WERI-Rb-1 (cell line): ENCODE measurements around the gene ZNF593OS.

Experiments used
- DNase-seq: peaks from one replicate; pipeline ENCODE4 v3.0.0-alpha.2; 2020
- H3K27ac ChIP-seq: fragments of 250-450 bp; sonication (Bioruptor Pico); 2 replicates; pipeline ENCODE4 v1.5.1; 2020; ENCODE audit warnings: mild to moderate bottlenecking, moderate library complexity
- H3K27me3 ChIP-seq: fragments of 250-450 bp; sonication (Bioruptor Pico); 2 replicates; pipeline ENCODE4 v1.5.1; 2021; ENCODE audit warnings: mild to moderate bottlenecking, low read depth, moderate library complexity; ENCODE audit not compliant: insufficient read depth, severe bottlenecking
- H3K36me3 ChIP-seq: fragments of 250-450 bp; sonication (Bioruptor Pico); 2 replicates; pipeline ENCODE4 v1.5.1; 2020; ENCODE audit warnings: mild to moderate bottlenecking, moderate library complexity
- H3K4me3 ChIP-seq: 2 replicates; pipeline ENCODE4 v1.5.1; 2011; ENCODE audit warnings: low read depth, mild to moderate bottlenecking, control low read depth, low read length
- H3K9me3 ChIP-seq: fragments of 250-450 bp; sonication (Bioruptor Pico); 2 replicates; pipeline ENCODE4 v1.5.1; 2021; ENCODE audit warnings: mild to moderate bottlenecking, moderate library complexity; ENCODE audit not compliant: severe bottlenecking
- TF ChIP-seq, protein P1 (sequence below): IDR thresholded peaks from 2 replicates; pipeline ENCODE4 v1.5.1; 2011; ENCODE audit warnings: low read depth, mild to moderate bottlenecking, control low read depth, inconsistent platforms, low read length

Gene ZNF593OS

DNA sequence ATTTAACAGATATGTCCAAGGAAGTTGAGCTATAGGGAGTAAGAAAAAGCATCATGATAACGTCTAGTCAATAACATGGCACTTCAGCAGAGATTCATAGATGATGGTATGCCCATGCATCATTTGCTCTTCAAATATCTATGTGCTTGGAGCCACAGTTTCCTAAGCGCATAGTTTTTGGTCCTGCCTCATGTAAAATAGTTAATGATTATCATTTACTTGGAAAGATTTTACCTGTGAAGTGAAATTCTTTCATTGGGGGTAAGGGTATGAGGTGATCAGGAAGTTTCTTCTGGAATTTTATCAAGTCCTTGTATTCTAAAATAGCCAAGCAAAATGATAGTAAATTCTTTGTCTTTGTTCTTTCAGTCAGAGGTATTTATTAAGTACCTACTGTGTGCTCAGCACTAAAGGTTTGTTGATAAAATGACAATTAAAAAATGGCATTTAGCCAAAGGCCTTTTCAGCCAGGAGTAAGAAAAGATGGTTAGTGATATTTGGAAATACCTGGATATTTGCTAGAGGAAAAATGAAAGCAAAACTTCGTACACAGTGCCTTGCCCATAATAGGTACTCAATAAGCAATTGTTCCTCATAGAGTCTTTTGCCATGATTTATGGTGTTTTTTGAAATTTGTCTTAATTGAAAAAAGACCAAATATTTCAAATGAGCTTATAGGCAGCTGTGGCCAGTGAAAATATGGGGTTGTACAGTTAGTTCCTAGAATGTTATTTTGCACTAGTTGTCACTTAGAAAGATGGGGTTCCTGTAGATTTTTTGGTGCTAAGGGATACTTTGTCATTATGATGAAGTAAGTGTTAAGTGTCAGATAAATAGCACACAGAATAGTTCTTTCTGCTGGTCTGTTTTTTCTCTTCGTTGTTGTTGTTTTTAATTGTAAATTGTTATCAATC, 47.0 kb downstream of the ZNF593OS start:
- TF ChIP-seq, protein P1, sequence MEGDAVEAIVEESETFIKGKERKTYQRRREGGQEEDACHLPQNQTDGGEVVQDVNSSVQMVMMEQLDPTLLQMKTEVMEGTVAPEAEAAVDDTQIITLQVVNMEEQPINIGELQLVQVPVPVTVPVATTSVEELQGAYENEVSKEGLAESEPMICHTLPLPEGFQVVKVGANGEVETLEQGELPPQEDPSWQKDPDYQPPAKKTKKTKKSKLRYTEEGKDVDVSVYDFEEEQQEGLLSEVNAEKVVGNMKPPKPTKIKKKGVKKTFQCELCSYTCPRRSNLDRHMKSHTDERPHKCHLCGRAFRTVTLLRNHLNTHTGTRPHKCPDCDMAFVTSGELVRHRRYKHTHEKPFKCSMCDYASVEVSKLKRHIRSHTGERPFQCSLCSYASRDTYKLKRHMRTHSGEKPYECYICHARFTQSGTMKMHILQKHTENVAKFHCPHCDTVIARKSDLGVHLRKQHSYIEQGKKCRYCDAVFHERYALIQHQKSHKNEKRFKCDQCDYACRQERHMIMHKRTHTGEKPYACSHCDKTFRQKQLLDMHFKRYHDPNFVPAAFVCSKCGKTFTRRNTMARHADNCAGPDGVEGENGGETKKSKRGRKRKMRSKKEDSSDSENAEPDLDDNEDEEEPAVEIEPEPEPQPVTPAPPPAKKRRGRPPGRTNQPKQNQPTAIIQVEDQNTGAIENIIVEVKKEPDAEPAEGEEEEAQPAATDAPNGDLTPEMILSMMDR, result no peak
- Histone ChIP-seq H3K27ac (no peak overlapping the region), H3K4me3 (no peak overlapping the region), H3K9me3 (no peaks in the 10 kb centered on the region), H3K27me3 (no peaks in the 10 kb centered on the region), H3K36me3 (peaks cover 14% of the 10 kb centered on the region; the same call in 1 of the 2 replicates)
- no peak for DNase-seq

DNA sequence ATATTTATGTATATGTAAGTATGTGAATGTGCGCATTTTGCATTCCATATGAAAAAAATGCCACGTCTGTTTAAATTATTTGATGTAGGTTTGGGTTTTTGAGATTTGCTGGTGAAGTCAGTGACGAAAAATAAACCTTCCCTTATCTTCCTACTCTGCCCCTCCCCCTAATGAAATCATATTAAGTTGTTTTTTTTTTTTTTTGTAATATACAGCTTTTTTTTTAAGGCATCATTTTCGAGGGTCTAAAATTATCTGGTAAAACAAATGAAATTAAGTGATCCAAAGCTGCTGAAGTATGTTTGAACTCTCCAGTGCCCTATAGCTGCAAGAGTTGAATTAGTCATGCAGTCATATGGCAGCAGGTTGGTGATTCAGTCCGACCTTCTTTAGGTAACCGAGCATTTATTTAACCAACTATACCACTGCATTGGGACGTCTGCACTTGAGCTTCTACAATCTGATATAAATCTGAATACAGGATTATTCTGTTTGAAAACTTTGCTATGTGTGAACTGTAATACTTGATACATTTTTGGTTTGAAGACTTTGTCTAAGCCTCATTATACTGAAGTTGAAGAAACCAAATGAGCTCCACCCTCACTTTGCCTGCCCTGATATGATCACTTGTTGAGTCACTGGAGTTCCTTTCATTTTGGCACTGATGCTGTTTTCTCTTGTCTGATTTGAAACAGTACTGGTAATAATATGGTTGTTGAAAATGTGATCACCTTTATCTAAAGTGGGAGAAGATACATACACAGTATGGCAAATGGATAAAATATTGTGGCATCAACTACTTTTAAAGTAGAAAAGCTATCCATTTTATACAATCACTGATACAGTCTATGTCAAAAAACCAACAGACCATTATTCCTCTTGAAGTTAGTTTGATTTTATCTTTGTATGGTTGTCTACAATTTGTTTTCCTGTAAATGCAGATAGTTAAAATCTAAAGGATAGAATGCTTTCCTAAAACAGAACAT, 48.4 kb downstream of the ZNF593OS start:
- DNase-seq, result no peak
- Histone ChIP-seq H3K27me3 (no peaks in the 10 kb centered on the region), H3K27ac (no peak overlapping the region), H3K9me3 (no peaks in the 10 kb centered on the region), H3K36me3 (peaks cover 25% of the 10 kb centered on the region), H3K4me3 (no peak overlapping the region)
- TF ChIP-seq, protein P1, result no peak

DNA sequence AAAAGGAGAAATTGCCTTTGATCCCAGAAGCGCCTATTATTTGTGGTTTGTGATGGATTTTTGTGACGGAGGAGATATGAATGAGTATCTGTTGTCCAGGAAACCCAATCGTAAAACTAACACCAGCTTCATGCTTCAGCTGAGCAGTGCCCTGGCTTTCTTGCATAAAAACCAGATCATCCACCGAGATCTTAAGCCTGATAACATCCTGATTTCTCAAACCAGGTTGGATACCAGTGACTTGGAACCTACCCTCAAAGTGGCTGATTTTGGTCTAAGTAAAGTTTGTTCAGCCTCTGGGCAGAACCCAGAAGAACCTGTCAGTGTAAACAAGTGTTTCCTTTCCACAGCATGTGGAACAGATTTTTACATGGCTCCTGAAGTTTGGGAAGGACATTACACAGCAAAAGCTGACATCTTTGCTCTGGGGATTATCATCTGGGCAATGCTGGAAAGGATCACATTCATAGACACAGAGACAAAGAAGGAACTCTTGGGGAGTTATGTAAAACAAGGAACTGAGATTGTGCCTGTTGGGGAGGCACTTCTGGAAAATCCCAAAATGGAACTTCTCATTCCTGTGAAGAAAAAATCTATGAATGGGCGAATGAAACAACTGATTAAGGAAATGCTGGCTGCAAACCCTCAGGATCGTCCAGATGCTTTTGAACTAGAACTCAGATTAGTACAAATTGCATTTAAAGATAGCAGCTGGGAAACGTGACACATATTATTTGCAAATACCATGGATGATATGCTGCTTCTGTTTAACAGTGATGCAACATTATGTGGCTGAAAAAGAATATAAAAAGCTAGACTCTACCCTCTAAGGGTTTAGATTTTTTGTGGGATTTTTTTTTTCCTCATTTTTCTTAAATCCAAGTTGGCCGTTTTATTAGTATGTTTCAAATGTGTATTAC, 49.5 kb downstream of the ZNF593OS start:
- H3K27me3 ChIP-seq, result no peaks in the 10 kb centered on the region
- no peak overlapping the region for H3K4me3 ChIP-seq
- TF ChIP-seq, protein P1, result no peak
- peak overlapping the region; percentile 60 for H3K27ac ChIP-seq
- no peak for DNase-seq
- peaks cover 37% of the 10 kb centered on the region for H3K36me3 ChIP-seq
- no peaks in the 10 kb centered on the region for H3K9me3 ChIP-seq

DNA sequence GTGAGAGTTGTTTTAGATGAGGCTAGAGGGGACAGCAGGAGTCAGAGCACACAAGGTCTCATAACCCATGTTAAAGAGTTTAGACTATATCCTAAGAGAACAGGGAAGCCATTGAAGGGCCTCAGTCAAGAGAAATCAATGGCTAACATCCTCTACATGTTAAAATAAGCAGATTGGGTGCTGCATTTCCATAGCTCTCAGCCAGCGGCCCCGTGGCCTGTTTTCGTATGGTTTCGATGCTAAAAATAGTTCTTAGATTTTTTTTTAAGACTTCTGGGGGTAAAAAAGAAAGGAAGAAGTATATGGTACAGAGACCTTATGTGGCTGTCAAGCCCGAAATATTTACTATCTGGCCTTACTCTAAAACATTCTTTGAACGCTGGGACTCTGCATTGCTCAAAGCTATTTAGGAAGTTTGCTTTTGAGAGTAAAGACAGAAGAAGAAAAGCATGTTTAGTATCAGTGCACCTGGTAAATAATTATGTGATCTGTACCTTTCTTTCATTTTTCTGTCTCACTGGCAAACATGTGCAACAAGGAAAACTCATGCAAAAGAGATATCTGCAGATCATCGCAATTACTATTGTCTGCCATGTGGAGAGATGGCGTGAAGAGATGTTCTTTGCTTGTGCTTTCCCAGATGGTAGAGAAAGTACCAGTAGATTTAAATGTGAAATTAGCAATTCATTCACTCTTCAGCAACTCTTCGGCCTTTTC, 51.6 kb downstream of the ZNF593OS start:
- H3K27ac ChIP-seq, result no peak overlapping the region
- no peak for DNase-seq
- no peaks in the 10 kb centered on the region for H3K27me3 ChIP-seq
- peaks cover 52% of the 10 kb centered on the region for H3K36me3 ChIP-seq
- TF ChIP-seq, protein P1, result no peak
- H3K4me3 ChIP-seq, result no peak overlapping the region
- no peaks in the 10 kb centered on the region for H3K9me3 ChIP-seq
